NCI-H2171 (cell line): ENCODE data around the gene PPP6R1.
"Not testable (repeated sequence)": the region's sequence is repeated elsewhere in the genome, so short reads cannot be mapped to it uniquely, and the experiment has no call there.

Experiments
- DNase-seq: peaks from one replicate; lab custom pipeline; 2025; lab: John Stamatoyannopoulos, UW

The PPP6R1 gene

DNA sequence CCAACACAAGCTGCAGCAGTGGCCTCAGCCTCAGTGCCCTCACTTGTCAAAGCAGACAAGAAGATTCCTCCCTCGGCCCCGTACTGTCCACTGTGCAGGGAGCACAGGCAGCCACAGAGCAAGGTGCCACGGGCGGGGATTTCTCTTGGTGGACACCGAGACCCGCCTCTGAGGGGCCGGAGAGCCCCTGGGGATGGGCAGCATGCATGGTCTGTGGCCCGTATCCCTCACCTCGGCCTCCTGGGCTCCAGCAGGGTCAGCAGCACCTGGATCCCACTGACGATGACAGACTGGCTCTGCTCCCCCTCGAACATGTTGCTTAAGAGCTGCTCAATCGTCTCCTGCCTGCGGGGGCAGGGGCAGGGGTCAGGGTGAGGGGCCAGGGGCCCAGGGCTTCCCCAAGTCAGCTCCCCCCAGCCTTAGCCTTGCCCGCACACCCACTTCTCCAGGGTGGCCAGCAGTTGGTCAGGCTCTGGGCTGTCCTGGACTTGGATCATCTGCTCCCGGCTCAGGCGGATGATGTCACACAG is 16.8 kb downstream of the PPP6R1 start:
- no peak for DNase-seq

- no peak for DNase-seq
Observed at GRCh38 chr19:55241143-55241934, 17.5 kb downstream of the PPP6R1 start.

DNA sequence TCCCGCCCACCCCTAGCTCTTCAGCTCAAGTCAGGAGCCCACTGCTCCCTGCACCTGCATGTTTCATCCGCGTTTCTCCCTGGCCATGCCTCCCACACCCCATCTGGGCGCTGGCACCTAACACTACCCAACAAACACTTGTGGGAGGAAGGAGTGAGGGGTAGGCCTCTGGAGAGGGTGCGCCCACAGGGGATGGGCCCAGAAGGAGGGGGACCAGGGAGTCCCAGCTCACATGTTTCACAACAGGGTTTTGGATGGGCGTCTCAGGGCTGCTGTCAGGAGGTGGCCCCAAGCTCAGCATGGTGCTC is 18.1 kb downstream of the PPP6R1 start:
- DNase-seq, result no peak

GRCh38 chr19:55239004-55239403 is 19.8 kb downstream of the PPP6R1 start:
- DNase-seq, result no peak

GRCh38 chr19:55238030-55238429 is 20.8 kb downstream of the PPP6R1 start:
- no peak for DNase-seq

GRCh38 chr19:55232986-55233385 is 25.8 kb downstream of the PPP6R1 start:
- no peak for DNase-seq

- DNase-seq, result no peak
Observed at GRCh38 chr19:55232286-55232602, 26.6 kb downstream of the PPP6R1 start.

DNA sequence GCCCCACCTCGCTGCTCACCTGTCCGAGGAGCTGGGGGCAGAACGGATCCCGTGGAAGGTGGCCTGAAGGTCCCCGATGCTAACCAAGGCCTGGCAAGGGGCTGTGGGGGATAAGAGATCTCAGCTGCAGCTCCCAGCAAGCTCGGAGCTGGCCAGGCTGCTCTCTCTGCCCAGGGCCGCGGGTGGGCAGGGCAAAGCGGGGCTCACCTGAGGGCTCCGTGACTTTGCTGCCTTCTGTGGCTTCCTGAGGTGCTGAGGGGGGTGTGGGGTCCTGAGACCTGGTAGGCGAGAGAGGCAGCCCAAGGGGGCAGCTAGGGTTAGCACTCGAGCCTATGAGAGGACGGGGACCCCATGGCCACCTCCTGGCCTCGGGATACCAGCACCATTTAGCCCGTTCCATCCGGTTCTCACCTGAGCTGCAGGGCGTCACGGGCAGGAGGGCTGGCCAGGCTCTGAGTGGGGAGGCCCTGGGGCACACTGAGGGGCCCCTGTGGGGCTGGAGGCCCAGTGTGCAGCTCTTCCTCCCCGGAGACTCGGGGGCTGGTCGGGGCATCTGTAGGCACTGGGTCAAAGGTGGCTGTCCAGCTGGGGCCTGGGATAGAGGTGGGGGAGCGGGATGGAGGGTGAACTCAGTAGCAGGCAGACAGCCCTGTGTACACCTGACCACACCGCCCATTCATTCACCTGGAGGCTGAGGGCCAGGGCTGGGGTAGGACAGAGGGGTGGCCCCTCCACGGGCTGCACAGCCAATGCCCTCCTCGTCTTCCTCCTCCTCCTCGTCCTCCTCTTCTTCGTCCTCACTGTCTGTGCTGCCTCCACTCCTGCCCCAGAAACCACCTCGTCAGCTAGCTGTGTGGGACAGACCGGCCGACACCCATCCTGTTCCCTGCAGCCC is 27.2 kb downstream of the PPP6R1 start:
- DNase-seq, result no peak

DNA sequence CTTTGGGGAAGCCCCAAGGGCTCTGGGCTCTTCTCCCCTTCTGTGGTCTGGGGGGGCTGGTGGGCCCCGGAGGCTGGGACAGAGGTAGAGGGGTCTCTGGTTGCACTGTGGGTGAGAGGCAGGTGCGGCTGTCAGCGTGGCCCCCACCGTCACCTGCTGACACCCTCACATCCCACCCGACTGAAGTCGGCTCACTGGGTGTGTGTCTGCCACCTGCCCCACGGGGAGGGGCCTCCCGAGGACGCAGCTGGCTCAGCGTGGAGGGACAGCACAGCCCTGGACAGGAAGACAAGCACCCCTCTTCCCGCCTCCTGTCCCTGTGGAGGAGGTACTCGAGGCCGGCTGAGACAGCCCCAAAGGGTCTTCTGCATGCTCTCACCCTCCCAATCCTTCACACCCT is 28.0 kb downstream of the PPP6R1 start:
- no peak for DNase-seq

DNA sequence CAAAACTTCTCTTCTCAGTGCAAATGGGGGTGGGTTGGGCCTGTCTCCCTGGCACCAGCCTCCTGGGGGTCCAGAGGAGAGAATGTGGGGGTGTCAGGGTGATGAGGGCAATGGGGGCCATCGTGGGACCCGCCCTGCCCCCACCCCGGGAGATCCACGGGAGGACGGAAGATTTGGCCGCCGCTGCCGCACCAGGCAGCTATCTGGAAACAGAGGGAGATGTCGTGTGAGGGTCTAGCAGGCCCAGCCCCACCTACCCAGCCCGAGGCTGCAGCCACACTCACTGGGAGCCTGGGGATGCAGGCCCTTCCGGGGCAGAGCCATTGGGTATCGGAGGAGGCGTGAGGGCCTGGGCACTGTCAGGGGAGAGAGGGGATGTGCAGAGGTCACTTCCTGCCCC is 28.5 kb downstream of the PPP6R1 start:
- no peak for DNase-seq

DNA sequence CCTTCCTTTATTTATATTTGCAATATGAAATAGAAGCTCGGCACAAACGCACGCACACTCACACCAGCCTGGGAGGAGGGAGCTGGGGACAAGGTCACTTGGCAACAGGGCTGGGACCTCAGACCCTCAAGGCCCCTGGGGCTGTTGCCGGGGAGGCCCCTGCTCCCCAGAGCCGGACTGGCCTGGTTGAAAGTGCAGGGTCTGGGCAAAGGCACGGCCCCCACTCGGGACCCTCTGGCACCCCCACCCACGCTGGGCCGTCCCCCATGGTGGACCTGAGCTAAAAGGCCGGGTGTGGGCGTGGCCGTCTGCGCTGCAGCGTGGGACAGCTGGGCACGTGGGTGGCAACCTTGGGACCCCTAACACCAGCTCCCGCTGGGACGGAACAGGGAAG is 29.0 kb downstream of the PPP6R1 start:
- DNase-seq, result no peak

DNA sequence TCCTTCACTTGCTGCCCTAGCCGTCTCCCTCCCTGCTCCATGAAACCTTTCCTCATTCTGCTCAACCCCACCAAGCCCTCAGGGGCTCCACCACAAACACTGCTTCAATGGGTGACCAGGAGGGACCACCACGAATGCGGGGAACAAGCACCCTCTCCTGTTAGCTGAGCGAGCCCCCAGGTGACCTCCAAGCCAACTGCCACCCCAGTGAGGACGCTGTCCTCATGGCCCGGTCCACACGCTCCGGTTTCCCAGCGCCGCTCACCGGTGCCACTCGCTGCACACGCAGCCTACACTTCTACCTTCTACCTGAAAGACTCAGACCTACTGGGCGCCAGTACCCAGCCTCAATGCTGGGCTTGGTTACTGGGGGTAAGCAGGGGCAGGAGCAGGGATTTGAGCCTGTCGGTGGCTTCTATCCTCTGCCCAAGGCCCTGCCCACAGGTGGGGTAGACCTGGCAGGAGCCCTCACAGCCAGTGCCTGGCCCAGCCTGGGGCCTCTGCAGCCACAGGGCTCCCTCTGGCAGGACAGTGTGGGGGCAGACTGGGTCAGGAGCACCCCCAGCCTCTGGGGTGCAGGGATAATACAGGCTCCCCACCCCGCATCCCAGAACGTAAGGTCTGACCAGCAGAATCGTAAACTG is 29.6 kb downstream of the PPP6R1 start:
- DNase-seq, result no peak

DNA sequence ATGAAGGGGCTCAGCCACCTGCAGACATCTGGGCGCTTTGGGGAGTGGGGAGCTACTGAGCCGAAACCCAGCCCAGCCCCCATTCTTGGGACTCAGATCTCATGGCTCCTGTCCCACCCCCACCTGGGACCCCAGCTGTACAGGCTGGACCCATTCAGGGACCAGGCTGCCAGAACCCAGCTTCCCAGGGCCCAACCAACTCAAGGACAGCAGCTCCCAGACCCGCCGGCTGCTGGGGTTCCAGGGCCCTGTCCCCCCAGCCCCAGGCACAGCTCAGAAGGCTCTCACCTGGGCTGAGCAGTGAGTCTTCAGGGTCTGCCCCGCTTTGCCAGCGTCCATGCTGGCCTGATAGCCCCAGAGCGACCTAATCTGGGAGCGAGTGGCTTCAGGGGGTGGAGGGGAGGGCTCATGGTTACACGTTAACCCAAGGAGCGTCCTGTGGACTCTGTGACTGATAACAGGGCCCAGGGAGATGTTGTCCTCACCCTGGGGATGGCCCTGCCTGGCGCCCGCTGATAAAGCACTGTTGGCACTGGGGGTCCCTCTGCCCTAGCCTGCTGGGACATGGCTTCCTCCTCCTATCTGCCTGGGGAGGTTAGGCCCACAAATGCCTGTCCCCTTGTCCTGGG is 30.3 kb downstream of the PPP6R1 start, which contains the start of gene TMEM86B:
TMEM86B (minus strand) TSS at position 361 of the 629 bp plus-strand sequence; CDS start at position 339, 22 bp downstream.
- no peak for DNase-seq

DNA sequence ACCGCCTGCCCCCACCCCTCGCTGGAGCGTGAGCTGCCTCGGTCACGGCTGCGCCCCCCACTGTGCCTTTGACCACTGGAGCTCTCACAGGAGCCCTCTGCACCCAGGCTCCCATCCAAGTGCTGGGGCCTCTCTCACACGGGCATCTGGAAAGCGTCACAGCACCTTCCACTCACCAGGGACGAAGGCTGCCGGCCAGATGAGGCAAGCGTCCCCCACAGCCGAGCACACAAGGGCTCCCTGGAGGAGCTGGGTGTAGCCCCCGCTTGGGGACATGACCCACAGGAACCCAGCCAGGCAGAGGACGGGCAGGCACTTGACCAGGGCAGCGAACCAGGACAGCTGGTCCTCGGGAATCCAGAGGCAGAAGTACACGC is 30.8 kb downstream of the PPP6R1 start:
- no peak for DNase-seq

DNA sequence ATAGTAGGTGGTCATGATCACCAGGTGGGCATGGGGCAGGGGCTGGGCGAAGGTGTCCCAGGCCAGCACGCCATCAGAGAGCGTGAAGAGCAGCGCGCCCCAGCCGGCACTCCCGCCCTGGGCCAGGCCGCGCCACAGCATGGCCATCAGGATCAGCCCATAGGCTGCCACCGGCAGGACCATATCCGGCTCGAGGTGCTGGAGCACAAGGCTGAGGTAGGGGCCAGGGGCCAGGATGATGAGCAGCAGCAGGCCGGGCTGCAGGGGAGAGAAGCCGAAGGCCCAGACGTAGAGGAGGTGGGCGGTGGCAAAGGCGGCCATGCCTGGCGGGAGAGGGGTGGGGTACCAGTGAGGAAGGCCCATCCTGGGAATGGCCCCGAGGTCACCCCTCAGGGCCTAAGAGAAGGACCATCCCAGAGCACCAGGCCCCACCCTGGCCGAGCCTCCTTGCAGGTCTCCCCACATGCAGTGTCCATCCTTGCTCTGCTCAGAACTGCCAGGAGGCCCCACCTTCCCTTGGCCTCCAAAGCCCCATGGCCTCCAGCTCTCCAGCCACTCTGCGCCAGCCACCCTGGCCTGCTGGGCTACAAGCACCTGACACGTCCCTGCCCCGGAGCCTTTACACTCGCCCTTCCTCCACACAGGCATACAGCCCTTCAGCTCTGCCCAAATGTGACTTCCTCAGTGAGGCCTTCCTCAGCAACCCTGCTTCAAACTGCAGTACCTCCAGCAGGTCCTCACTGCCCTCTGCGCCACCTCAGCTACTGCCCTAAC is 31.4 kb downstream of the PPP6R1 start:
- no peak for DNase-seq

DNA sequence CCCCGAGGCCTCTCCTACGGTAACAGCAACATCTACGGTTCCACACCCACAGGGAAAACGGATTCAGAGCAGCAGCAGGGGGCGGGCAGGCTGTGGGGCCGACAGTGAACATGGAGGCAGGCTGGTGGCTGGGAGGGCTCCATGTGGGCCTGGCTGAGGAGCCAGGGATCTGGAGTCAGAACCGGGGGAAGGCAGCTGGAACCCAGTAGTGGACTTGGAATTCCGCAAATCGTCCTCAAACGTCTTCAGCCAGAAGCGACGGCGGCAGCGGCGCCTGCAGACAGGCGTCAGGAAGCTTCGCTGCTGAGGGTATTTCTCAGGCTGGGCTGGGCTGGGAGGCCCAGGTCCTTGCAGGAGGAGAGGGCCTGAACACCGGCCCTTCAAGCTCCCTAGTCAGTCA is 32.0 kb downstream of the PPP6R1 start:
- no peak for DNase-seq

DNA sequence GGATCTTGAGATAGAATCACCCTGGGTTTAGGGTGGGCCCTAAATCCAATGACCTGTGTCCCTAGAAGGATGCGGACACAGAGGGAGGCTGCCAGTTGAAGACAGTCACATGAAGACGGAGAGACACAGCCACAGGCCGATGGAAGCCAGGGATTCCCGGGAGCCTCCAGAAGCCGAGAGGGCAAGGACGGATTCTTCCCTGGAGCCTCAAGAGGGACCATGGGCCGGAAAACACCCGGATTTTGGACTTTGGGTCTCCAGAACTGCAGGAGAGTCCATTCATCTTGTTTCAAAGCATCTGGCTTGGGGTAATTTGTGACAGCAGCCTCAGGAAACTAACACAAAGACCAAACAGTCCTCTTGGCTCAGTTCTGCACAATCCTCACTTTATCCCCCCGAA is 32.5 kb downstream of the PPP6R1 start:
- no peak for DNase-seq

GRCh38 chr19:55225415-55225958 is 33.3 kb downstream of the PPP6R1 start:
- no peak for DNase-seq

GRCh38 chr19:55224679-55225414 is 34.0 kb downstream of the PPP6R1 start:
- DNase-seq, result not testable (repeated sequence)

DNA sequence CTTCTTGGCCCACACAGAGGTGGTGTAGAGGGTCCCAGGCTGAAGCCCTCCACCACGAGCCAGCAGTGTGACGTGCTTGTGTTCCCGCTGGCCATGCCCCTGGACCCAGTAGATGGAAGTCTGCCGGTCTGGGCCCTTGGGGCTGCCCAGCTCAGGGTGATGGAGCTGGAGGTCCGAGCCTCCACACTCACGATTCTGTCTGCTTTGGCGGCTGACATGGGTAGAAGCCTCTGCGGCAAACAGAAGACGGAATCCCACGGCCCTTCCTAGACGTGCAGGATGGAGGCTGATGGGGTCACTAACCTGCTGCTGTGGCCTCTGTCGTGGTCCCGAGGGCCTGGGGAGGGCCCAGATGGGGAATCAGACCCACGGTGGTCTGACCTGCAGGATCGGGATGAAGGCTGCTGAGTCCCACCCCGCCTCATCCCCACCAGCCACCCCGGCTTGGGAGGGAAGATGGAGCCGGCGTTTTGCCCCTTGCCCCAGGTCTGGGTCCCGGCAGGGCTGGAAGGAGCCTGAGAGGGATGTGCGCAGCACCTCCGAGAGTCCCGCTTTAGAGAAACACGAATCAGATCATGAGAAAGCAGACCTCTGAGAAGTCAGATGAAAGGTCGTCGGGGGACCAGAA is 34.7 kb downstream of the PPP6R1 start:
- DNase-seq, result no peak
